Measurements from ENCODE around the gene SLC22A7. TPM values are rescaled to one million over a fixed set of nuclear protein-coding genes. Genes with fewer than 3 reads are reported as not detected.

SLC22A7 gene
- total and polyA plus RNA-seq, 2 of the 8 experiments (the other 6 are each of a cell fraction or from before 2014, with no cell fraction given): not detected

- ChIA-PET POLR2A (ENCODE audit: partially characterized antibody) (no interaction called here), CTCF (ENCODE audit: partially characterized antibody) (interaction anchor here (0.7 kb wide), 1 partner anchor 26 kb away, joined by 3 read pairs; no protein-coding TSS in a partner anchor)
- H4K5ac ChIP-seq (ENCODE audit: insufficient read length, low read depth, low read length): no peak overlapping the region
- H3K23me2 ChIP-seq (ENCODE audit: low read depth, low read length): no peaks in the 10 kb centered on the region; the same call in 1 of the 2 replicates
- H4K91ac ChIP-seq (replicated peaks; ENCODE audit: insufficient read length, low read length): no peak overlapping the region
- H3K36me3 ChIP-seq (ENCODE audit: control insufficient read depth in 2 of 4, insufficient read depth in 4 of 4, low read length in 3 of 4): no peaks in the 10 kb centered on the region
- 82% methylated on average over 16 of the region's 27 CpGs; no CpG with 5 or more reads in 1 of the 2 experiments for WGBS, 2 experiments (ENCODE audit: extremely low coverage in 1 of 2, insufficient coverage in 1 of 2, insufficient read length in 1 of 2, insufficient replicate concordance in 2 of 2, low coverage in 1 of 2, low lambda C conversion rate in 2 of 2, missing lambda C conversion rate in 1 of 2)
- peaks cover 0 to 28% (median 19%) of the 10 kb centered on the region in 4 experiments; a peak in 5 of 7 replicates for H3K27me3 ChIP-seq (replicated peaks in 1 of 4; ENCODE audit: control insufficient read depth in 3 of 4, extremely low read depth in 1 of 4, insufficient read depth in 3 of 4, low read length in 3 of 4)
- no peak overlapping the region for H3K9ac ChIP-seq (replicated peaks in 1 of 4; ENCODE audit: extremely low read depth in 1 of 4, low read depth in 3 of 4, low read length in 3 of 4)
- no peaks in the 10 kb centered on the region for H3K9me3 ChIP-seq (ENCODE audit: insufficient read depth in 2 of 2, low read depth in 1 of 2, low read length in 1 of 2)
- no peak overlapping the region for H2BK15ac ChIP-seq (ENCODE audit: low read length)
- FAIRE-seq (no peak), DNase-seq (ENCODE audit: low read depth in 1 of 2, low spot score in 2 of 2) (no peak)
- no peak overlapping the region; the same call in 1 of the 2 replicates for H2BK12ac ChIP-seq (ENCODE audit: low read depth, low read length)
- no peaks in the 10 kb centered on the region for H3K79me1 ChIP-seq (ENCODE audit: low read depth, low read length)
- H3K18ac ChIP-seq (ENCODE audit: extremely low read depth, low read length): no peak overlapping the region
- H2BK20ac ChIP-seq (ENCODE audit: low read length): no peak overlapping the region
- no peak overlapping the region for H4K8ac ChIP-seq (ENCODE audit: extremely low read depth, insufficient read depth, low read length)
- no peak overlapping the region for H2AFZ ChIP-seq (ENCODE audit: low read length)
- H2BK120ac ChIP-seq (replicated peaks; ENCODE audit: low read depth, low read length): no peak overlapping the region
- H3K4me2 ChIP-seq (ENCODE audit: insufficient read depth in 1 of 2, low read depth in 2 of 2, low read length in 2 of 2): no peak overlapping the region
- H3K23ac ChIP-seq (ENCODE audit: insufficient read length): no peak overlapping the region
- H3K4ac ChIP-seq (replicated peaks; ENCODE audit: insufficient read length, low read depth, low read length): no peak overlapping the region
- H3K56ac ChIP-seq (replicated peaks; ENCODE audit: insufficient read length, low read depth, low read length): no peak overlapping the region
- H3K79me2 ChIP-seq (ENCODE audit: control insufficient read depth in 1 of 2, insufficient read depth in 2 of 2, low read length in 2 of 2): no peaks in the 10 kb centered on the region
- H3K4me3 ChIP-seq (ENCODE audit: extremely low read depth in 1 of 4, insufficient read depth in 2 of 4, low read depth in 3 of 4, low read length in 4 of 4): no peak overlapping the region
- no peak overlapping the region for H2BK5ac ChIP-seq (ENCODE audit: low read depth, low read length)
- no peak overlapping the region for H2AK5ac ChIP-seq (ENCODE audit: low read depth, low read length)
- no peak overlapping the region for H3K14ac ChIP-seq (ENCODE audit: insufficient read length)
- no peak overlapping the region for H3K27ac ChIP-seq (ENCODE audit: low read depth, low read length)
- H3K4me1 ChIP-seq (replicated peaks in 1 of 4; ENCODE audit: control insufficient read depth in 3 of 4, insufficient read depth in 4 of 4, low read length in 3 of 4): peaks cover 0 to 15% (median 9%) of the 10 kb centered on the region in 4 experiments; a peak in 5 of 7 replicates
- no peaks in the 10 kb centered on the region for H4K20me1 ChIP-seq (replicated peaks in 1 of 2; ENCODE audit: control insufficient read depth in 1 of 2, insufficient read depth in 2 of 2, low read length in 2 of 2)
- no peak for TF ChIP-seq USF2 (IDR thresholded peaks at IDR 0.05; ENCODE audit: low read length)
- TF ChIP-seq CREB1 (IDR thresholded peaks at IDR 0.05): no peak
- TF ChIP-seq KDM1A (IDR thresholded peaks at IDR 0.05; ENCODE audit: borderline replicate concordance, low read length): no peak
- TF ChIP-seq KDM5A (IDR thresholded peaks at IDR 0.05; ENCODE audit: low read length): no peak
- no peak for TF ChIP-seq FOSL1 (IDR thresholded peaks at IDR 0.05; ENCODE audit: insufficient read depth, low read depth, low read length)
Observed at GRCh38 chr6:43283905-43284304, 14.2 kb upstream of the SLC22A7 start.
